Parathyroid adenoma (tissue), 2 donors: ENCODE measurements around the gene NR1I2.

Experiments used
- H2AFZ ChIP-seq: fragments of 300-600 bp; sonication (generic); one replicate; pipeline ENCODE4 v1.7.0; 2017; ENCODE audit warnings: antibody characterized with exemption, mild to moderate bottlenecking
- H3K27ac ChIP-seq: fragments of 300-600 bp; sonication (generic); one replicate; pipeline ENCODE4 v1.7.0; 2017
- H3K27me3 ChIP-seq: fragments of 300-600 bp; sonication (generic); one replicate; pipeline ENCODE4 v1.7.0; 2017; ENCODE audit warnings: low read length; ENCODE audit not compliant: control insufficient read depth, insufficient read depth
- H3K36me3 ChIP-seq: fragments of 300-600 bp; sonication (generic); one replicate; pipeline ENCODE4 v1.7.0; 2017; ENCODE audit warnings: low read length; ENCODE audit not compliant: control insufficient read depth, insufficient read depth
- H3K4me1 ChIP-seq: fragments of 300-600 bp; sonication (generic); one replicate; pipeline ENCODE4 v1.7.0; 2017; ENCODE audit warnings: control low read depth
- H3K4me2 ChIP-seq: fragments of 300-600 bp; sonication (generic); one replicate; pipeline ENCODE4 v1.7.0; 2017; ENCODE audit warnings: low read length
- H3K4me3 ChIP-seq: fragments of 300-600 bp; sonication (generic); one replicate; pipeline ENCODE4 v1.7.0; 2017; ENCODE audit warnings: low read depth, low read length
- H3K79me2 ChIP-seq: fragments of 300-600 bp; sonication (generic); one replicate; pipeline ENCODE4 v1.7.0; 2017; ENCODE audit warnings: control low read depth
- H3K9ac ChIP-seq: fragments of 300-600 bp; sonication (generic); one replicate; pipeline ENCODE4 v1.7.0; 2017; ENCODE audit warnings: mild to moderate bottlenecking
- H3K9me3 ChIP-seq: fragments of 300-600 bp; sonication (generic); one replicate; pipeline ENCODE4 v1.7.0; 2017; ENCODE audit warnings: low read length; ENCODE audit not compliant: control insufficient read depth
- CTCF ChIP-seq: fragments of 300-600 bp; sonication (generic); IDR thresholded peaks from one replicate; pipeline ENCODE4 v1.7.0; 2017; ENCODE audit warnings: antibody characterized with exemption, mild to moderate bottlenecking
- donor health status: primary hyperparathyroidism.

NR1I2 gene

GRCh38 chr3:119767936-119768601, 13.8 kb upstream of the NR1I2 start:
- Histone ChIP-seq H2AFZ (no peak overlapping the region), H3K79me2 (no peaks in the 10 kb centered on the region), H3K36me3 (no peaks in the 10 kb centered on the region), H3K9ac (no peak overlapping the region), H3K27me3 (no peaks in the 10 kb centered on the region), H3K27ac (no peak overlapping the region), H3K4me3 (no peak overlapping the region), H3K4me2 (no peak overlapping the region), H3K9me3 (no peaks in the 10 kb centered on the region), H3K4me1 (no peaks in the 10 kb centered on the region)
- TF ChIP-seq CTCF = no peak

- H3K4me1 ChIP-seq = no peaks in the 10 kb centered on the region
- no peaks in the 10 kb centered on the region for H3K9me3 ChIP-seq
- no peaks in the 10 kb centered on the region for H3K36me3 ChIP-seq
- H2AFZ ChIP-seq = no peak overlapping the region
- H3K4me2 ChIP-seq = no peak overlapping the region
- H3K79me2 ChIP-seq = no peaks in the 10 kb centered on the region
- H3K27me3 ChIP-seq = no peaks in the 10 kb centered on the region
- H3K27ac ChIP-seq = no peak overlapping the region
- TF ChIP-seq CTCF = no peak
- H3K9ac ChIP-seq = no peak overlapping the region
- no peak overlapping the region for H3K4me3 ChIP-seq
These were observed 13.1 kb upstream of the NR1I2 start for GRCh38 chr3:119768668-119769393.

GRCh38 chr3:119769394-119770149, 12.3 kb upstream of the NR1I2 start:
- Histone ChIP-seq H3K4me2 (no peak overlapping the region), H3K27me3 (no peaks in the 10 kb centered on the region), H3K79me2 (no peaks in the 10 kb centered on the region), H3K36me3 (no peaks in the 10 kb centered on the region), H3K9me3 (no peaks in the 10 kb centered on the region), H3K9ac (no peak overlapping the region), H2AFZ (no peak overlapping the region), H3K4me3 (no peak overlapping the region), H3K4me1 (no peaks in the 10 kb centered on the region), H3K27ac (no peak overlapping the region)
- no peak for TF ChIP-seq CTCF

- H3K27me3 ChIP-seq = no peaks in the 10 kb centered on the region
- no peak overlapping the region for H2AFZ ChIP-seq
- TF ChIP-seq CTCF = no peak
- no peaks in the 10 kb centered on the region for H3K79me2 ChIP-seq
- no peak overlapping the region for H3K4me2 ChIP-seq
- H3K4me3 ChIP-seq = no peak overlapping the region
- H3K36me3 ChIP-seq = no peaks in the 10 kb centered on the region
- no peaks in the 10 kb centered on the region for H3K4me1 ChIP-seq
- H3K9ac ChIP-seq = no peak overlapping the region
- no peaks in the 10 kb centered on the region for H3K9me3 ChIP-seq
- no peak overlapping the region for H3K27ac ChIP-seq
These were observed 7.5 kb upstream of the NR1I2 start for GRCh38 chr3:119774444-119774843.
